Activated CD4-positive, alpha-beta T cell treated with anti-CD3 and anti-CD28 coated beads for 4 hours (primary cell): Measurements from ENCODE around the gene ADAM19.

ENCODE experiments used
- DNase-seq, 2 donors: peaks; one replicate each; pipeline ENCODE4 v3.0.0-alpha.2; 2020

Gene ADAM19

DNA sequence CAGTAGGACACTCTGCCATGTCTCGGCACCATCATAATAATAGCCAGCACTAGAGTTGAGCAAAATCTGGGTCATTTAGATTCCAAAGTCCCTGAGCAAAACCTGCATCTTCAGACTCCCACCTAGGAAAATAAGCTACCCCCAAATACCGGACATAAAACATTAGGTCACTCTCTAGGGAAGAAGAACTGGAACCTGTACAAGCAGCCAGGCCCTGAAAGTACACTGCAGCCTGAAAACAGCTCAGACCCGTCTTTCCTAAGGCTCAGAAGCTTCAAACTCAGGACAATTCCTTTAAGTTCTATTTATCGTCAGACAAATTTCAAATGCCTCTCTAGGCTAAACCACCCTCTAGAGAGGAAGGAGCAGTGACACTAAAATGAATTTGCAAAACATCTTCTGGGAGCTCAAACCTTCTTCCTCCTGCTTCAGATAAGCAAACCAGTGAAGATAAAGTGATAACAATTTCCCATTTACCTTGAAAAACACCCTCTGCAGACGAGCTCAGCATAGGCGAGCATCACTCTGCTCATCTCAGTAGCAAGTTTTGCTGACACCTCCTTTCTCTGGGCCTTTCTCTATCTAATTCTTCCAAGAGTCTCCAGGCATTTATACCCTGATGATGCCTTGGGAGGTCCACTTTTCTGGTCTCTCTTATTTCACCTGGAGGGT, 34.0 kb downstream of the ADAM19 start:
- DNase-seq = no peak

DNA sequence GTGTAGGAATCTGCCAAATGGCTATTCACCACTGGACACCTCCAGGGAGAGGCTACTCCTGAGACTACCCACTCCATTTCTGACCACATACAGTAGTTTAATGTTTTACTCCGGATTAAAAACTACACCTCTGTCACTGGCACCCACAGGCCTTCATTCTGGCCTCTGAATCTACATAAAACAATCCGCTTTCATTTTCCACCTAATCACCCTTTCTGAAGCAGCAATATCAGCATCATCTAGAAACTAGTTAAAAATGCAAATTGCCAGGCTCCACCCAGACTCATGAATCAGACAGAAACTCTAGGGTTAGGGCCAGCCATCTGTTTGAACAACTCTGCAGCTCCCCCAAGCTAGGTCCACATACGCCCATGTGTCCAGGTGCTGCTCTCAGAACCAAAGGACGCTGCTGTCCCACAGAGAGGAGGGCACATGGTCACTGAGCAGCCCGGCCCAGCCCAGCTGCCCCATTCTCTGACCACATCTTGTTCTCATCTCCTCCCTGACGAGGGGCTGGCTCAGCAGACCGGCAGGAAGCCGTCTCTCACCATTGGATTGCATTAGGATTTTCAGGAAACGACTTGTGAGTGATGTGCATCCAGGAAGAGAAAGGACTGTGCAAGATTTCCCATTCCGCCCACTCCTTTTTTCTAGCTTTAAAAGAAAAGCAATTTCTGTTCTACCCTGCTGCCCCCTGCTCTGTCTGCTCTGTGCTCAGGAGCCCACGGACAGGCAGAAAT, 34.7 kb downstream of the ADAM19 start:
- DNase-seq = peak; percentile 35 to 45

DNA sequence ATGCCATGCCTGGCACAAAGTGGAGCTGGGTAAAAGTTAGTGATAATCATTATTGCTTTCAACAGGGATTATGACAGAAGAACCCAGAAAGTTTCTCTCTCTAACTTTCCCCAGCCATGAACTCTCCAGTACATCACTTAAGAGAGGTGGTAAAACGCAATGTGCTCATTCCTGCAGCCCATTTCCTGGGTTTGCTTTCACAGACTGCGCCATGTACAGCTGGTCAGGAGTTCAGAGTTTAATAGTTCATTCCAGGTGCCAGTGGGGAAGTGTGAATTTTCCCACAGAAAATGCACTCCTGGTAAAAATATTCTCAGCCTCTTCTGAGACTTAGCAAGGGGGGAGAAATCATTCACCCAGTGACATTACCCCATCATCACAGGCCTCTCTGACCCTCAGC, 35.5 kb downstream of the ADAM19 start:
- no peak for DNase-seq

GRCh38 chr5:157539503-157540022, 36.0 kb downstream of the ADAM19 start:
- no peak for DNase-seq

- no peak for DNase-seq
Measured at GRCh38 chr5:157538311-157538710, 37.3 kb downstream of the ADAM19 start.

GRCh38 chr5:157535042-157535865, 40.3 kb downstream of the ADAM19 start:
- DNase-seq = no peak

DNA sequence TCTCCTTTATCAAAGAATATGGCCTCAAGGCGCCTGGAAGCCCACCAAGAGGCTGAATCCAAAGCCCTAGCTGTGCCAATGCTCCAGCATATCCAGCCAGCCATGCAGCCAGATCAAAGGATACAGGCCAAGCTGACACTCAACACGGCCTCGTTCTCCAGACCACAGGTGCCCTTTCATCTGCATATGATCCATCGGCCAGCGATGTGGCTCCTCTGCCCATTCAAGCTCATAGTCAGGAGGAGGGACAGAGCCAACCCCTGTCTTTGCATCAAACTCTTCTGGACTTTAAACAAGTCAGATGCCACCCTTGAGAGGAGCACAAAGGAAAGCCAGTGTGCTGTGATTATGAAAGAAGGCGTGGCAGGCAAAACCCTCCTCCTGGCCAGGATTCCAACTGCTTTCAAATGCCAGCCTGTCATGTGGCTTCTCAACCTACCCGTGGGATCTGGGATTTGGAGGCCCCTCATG, 42.5 kb downstream of the ADAM19 start:
- no peak for DNase-seq

GRCh38 chr5:157532022-157532421, 43.6 kb downstream of the ADAM19 start:
- no peak for DNase-seq

- DNase-seq = no peak
Measured at GRCh38 chr5:157530226-157530972, 45.2 kb downstream of the ADAM19 start.

DNA sequence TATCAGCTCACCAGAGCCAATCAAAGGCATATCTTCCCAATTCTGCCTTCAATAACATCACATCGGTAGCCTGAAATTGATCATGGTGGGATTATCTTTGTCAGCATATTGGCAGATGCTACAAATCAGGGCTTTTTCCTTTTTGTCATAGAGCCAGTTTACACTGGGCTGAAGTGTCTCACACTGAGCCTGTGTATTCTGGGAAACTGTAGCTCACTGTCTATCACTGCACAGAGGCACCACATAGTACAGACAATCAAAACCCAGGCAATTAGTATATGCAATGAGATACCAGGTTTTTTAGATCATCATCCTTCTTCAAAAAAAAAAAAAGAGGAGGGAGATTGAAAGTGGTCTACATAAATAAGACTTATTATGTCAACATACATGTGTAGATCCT, 46.6 kb downstream of the ADAM19 start:
- no peak for DNase-seq

DNA sequence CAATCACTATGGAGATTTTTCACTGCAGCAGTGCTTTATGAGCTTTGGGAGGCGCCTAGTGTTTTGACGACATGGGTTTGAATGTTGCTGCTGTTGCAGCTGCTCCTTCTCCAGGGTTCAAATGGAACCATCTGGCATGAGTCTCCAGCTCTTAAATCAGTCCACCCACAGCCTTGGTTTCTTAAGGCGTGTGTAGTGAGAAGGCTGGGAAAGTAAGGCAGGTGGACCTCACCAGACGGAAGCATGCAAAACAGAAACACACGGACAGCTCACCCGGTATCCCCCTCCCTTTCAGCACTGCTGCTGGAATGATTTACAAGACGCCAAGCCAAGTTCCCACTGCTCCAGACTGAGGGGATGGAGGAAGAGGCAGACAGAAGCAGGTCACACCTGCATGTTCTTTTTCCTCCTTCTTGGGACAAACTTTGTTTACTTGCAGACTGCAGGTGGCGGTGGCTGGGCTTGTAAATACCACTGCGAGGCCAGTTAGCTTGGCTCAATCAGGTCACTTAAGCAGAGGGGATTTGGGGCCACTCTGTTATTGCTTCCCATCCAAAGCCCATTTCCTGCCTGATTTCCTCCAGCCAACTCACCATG, 47.4 kb downstream of the ADAM19 start:
- DNase-seq = no peak

DNA sequence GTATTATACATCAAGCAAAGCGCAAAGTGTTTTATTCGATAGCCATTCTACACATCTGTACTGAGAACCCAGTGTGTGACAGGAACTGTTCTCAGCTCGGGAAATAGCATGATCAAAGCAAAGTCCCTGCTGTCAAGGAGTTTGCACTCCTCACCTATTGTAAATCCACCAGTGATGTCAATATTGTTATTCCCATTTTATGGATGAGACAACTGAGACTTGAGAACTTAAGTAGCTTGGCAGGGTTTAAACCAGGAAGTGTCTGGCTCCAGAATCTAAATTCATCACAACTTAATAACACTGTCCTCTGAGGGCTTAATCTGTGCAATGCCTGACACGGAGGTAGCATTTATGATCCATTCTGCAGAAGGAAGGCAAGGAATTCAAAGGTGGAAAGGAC, 50.7 kb downstream of the ADAM19 start:
- DNase-seq = no peak

DNA sequence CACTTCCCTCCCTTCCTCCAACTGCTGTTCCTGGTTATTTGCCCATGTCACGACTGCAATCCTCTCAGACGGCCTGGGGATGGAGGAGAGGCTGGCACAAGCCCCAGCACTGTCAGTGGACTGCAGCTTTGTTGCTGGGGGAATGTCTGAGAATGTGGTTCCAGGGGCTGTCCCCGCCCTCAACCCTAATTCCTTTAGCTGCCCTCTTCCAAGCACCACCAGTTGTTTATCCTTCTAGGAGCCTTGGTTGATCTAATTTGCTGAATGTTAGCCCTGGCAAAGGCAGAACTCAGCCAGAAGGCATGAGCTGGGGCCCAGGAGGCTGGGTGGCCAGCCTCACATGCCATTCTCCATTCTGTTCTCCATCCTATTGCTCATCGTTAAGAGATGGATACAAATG, 51.6 kb downstream of the ADAM19 start:
- DNase-seq = no peak

DNA sequence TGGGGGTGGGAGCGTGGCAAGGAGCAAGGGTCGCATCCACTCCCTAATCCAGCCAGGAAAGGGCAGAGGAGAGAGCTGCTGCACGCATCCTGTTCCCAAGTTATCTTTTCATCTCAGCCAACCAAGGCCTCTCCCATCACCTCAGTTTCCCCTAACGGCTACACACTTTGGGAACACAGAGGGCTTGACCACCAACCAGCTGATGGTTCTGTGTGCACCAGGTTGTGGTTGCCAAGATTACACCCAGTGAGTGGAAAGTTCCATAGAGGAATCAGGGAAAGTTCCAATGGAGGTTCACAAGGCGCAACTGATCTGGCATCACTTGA, 53.9 kb downstream of the ADAM19 start:
- no peak for DNase-seq

GRCh38 chr5:157520911-157521703, 54.5 kb downstream of the ADAM19 start:
- DNase-seq = no peak

GRCh38 chr5:157519579-157520253, 55.9 kb downstream of the ADAM19 start:
- DNase-seq = no peak

DNA sequence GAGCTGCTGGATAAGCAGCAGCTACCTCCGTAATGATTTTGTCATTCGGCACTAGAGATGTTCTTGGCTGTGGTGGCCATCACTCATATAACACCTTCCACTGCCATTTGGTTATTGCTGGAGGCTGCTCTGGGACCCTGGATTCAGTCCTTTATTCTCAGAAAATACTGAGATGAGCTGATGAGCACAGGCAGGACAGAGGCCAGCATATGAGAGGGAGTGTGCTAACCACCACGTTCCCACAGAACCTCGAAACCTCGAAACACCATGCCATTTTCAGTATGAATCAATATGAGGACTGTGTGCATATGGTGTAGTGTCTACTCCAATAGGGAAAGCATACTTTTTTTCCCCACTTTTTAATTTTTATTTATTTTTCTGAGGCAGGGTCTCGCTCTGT, 56.6 kb downstream of the ADAM19 start:
- no peak for DNase-seq

DNA sequence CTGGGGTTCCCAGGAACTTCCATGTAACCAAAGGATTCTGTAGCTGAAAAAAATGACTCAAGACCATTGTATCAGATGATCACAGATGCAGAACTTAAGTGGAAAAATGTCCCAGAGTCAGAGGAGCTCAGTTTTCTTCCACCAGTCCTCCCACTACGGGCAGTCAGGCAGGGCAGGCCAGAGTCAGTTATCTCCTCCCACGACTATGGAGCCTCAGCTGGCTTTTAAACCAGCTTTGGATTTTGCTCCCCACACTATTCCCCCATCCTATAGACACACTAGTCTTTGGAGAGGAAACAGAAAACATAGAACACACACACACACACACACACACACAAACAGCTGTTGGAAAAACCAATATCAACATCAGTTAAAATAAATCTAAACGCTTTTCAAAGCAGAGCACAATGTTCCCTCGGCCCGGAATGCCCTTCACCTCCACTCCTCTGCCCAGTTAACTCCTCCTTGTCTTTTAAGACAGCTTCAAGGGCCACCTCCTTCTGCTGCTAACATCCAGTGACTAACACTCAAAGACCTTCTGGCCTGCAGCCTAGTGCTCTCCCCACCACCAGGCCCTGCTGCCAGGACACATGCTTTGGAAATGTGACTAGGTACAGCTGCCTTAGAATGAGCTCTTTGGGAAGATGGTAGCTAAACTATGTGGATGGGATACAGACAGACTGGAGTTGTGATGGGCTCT, 58.8 kb downstream of the ADAM19 start:
- no peak for DNase-seq

DNA sequence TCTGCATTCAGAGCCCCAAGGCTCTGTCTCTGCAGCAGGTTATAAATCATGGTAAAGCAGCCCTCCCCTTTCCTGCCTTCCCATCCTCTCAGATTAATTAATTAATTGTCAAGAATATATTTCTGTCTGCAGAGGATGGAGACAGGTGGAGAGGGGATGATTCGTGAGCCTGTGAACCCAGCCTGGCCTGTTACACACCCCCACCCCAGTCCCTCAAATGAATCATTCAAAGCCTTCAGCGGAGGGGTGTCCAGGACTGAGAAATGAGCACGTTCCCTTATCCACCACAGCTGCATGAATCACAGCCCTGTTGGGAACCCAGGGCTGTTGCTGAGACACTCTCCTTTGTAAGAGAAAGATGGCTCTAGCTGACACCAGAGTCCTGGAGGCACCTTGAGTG, 59.6 kb downstream of the ADAM19 start:
- peak in 1 of 2 donors; percentile 8 for DNase-seq

DNA sequence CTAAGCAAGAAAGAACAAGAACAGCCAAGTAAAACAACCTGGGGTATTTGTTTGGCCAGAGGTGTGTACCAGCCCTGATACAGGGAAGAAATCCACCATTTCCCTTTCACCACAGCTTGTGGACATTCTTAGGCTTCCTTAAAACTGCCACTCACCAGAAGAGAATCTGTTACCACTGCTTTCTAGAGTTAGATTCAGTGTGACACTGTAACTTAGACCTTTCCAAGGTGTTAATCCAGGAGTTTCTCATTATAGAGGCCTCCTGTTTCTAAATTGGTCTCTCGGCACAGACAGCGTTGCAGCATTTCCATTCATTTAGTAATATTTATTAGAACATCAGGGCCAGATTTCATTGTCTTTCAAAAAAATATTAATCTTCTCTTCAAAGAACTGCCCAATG, 60.6 kb downstream of the ADAM19 start:
- DNase-seq = no peak
